AG04449 (cell line): ENCODE data around the gene NOP9.

Experiments
- CTCF ChIA-PET: fragments of 350-600 bp; formaldehyde crosslinking; extraction: SDS; loops from one replicate; lab custom pipeline; 2021; ENCODE audit warnings: antibody characterized with exemption; lab: Yijun Ruan, JAX
- POLR2A ChIA-PET: fragments of 400-600, 350-600 bp; formaldehyde crosslinking; extraction: SDS; loops from one replicate; lab custom pipeline; 2020; ENCODE audit warnings: antibody characterized with exemption, inconsistent platforms; lab: Yijun Ruan, JAX
- DNase-seq: peaks from one replicate; pipeline ENCODE4 v3.0.0-alpha.2; 2010; ENCODE audit warnings: low read depth, low spot score
- H3K4me3 ChIP-seq: 2 replicates; pipeline ENCODE4 v1.5.1; 2011; ENCODE audit warnings: low read depth, mild to moderate bottlenecking, control low read depth, low read length
- TF ChIP-seq, protein P1 (sequence below): IDR thresholded peaks from one replicate; pipeline ENCODE4 v1.5.1; 2011; ENCODE audit warnings: mild to moderate bottlenecking, moderate library complexity, low read length, control low read depth, inconsistent platforms; ENCODE audit not compliant: insufficient read depth; ENCODE audit errors: missing control alignments

Gene NOP9

DNA sequence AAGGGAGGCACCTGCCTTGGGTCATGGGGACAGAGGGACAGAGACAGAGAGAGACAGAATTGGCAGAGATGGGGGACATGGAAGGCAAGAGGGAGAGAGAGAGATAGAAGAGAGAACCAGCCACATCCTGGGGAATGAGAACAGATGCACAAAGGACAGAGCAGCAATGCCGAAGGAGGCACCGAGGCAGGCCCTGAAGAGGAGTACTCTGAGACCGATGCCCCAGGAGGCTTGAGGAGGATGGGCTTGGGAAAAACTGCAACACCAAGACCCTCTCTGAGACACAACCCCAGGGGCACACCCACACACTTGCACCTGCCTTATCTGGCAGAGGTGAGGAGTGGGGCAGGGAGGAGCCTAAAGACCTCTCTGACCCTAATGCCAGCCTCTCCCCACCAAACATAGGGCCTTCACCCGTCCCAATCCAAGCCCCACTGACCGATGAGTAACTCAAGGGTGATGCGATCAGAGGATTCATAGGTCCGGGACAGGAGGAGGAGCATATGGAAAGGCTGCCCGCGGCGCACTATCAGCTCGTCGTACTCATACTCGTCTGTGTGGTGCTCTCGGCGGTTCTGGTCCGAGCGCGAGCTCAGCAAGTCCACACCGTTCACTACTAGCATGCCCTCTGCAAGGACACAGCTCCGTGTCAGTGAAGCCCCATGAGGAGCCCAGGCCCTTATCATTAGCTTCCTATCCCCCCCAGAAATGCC is 38.2 kb upstream of the NOP9 start:
- ChIA-PET POLR2A (interaction anchor here (0.6 kb wide), 1 partner anchor 653 kb away, joined by 3 read pairs; no protein-coding TSS in a partner anchor), CTCF (interaction anchor here (0.7 to 16.0 kb wide), 3 partner anchors 9 to 47 kb away, joined by 3 to 155 read pairs (median 57); partner anchors contain the start of genes RABGGTA and TINF2)
- TF ChIP-seq, protein P1, sequence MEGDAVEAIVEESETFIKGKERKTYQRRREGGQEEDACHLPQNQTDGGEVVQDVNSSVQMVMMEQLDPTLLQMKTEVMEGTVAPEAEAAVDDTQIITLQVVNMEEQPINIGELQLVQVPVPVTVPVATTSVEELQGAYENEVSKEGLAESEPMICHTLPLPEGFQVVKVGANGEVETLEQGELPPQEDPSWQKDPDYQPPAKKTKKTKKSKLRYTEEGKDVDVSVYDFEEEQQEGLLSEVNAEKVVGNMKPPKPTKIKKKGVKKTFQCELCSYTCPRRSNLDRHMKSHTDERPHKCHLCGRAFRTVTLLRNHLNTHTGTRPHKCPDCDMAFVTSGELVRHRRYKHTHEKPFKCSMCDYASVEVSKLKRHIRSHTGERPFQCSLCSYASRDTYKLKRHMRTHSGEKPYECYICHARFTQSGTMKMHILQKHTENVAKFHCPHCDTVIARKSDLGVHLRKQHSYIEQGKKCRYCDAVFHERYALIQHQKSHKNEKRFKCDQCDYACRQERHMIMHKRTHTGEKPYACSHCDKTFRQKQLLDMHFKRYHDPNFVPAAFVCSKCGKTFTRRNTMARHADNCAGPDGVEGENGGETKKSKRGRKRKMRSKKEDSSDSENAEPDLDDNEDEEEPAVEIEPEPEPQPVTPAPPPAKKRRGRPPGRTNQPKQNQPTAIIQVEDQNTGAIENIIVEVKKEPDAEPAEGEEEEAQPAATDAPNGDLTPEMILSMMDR: no peak
- DNase-seq: no peak
- H3K4me3 ChIP-seq: no peak overlapping the region

DNA sequence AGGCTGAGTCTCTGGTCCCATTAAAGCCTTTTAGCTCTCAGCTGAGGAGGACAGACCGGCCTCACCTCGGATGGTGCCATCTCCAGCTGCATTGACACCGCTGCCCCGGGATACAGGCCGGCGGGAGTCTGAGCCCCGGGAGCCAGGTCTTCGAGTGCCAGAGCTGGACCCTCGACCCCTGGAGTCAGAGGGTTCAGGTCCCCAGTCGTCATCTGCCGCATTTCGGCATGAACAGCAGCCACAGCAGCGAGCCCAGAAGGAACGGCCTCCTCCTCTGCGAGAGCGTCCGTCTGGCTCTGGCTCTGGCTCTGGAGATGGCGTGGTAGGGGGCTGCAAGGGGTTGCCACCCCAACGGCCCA is 37.7 kb upstream of the NOP9 start:
- no peak for DNase-seq
- no peak overlapping the region for H3K4me3 ChIP-seq
- TF ChIP-seq, protein P1: no peak
- ChIA-PET POLR2A (interaction anchor here (0.6 kb wide), 1 partner anchor 653 kb away, joined by 3 read pairs; no protein-coding TSS in a partner anchor), CTCF (interaction anchor here (7.9 to 16.0 kb wide), 2 partner anchors 8 to 18 kb away, joined by 57 to 155 read pairs; partner anchors contain the start of genes RABGGTA and TINF2)

DNA sequence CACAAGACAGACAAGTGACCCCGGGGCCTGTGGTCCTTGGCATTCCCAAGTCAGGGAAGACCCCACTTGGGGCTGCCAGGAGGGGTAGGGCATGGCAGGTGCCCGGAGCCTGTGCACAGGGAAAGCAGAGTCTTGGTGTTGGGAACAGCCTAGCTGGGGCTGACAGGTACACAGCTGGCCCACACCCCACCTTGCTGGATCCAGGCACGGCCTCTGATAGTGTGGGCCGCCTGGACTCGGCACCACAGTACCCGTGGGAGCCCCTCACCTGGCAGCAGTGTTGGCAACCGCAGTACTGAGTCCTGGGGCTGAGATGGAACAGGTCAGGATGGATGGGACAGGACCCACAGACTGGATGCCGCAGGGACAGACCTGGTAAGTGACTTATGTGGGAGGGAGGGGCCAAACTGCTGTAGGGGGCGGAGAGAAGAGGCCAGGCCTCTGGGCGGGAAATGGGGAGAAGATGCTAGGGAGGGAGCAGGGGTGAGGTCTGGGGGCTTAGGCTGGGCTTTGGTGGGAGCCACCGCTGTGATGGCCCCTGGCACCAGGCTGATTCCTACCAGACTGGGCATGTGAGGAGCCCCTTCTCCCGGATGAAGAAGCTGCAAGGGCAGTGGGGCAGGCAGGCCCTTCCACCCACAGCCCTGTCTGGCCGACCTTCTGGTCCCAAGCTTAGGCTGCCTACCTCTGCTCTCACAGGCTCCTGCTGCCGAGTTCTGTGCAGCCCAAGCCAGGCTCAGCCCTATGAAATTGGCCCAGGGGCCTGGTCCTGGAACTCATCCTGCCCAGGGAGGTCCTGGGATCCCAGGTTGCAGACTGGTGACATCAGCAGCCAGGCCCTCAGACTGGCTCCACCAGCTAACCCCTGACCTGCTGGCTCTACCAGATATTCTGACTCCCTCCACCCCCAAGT is 36.6 kb upstream of the NOP9 start, which contains the start of gene TGM1:
Gene TGM1 (minus strand): TSS at position 357 of the 913 bp plus-strand sequence. CDS start 825 bp downstream, outside the sequence.
- no peak within 1 kb of the TSS for H3K4me3 ChIP-seq
- CTCF ChIA-PET: interaction anchor here (1.0 to 16.0 kb wide), 3 partner anchors 7 to 44 kb away, joined by 3 to 155 read pairs (median 57); partner anchors contain the start of genes RABGGTA and TINF2
- TF ChIP-seq, protein P1: no peak
- no peak for DNase-seq
- POLR2A ChIA-PET: no interaction called here

DNA sequence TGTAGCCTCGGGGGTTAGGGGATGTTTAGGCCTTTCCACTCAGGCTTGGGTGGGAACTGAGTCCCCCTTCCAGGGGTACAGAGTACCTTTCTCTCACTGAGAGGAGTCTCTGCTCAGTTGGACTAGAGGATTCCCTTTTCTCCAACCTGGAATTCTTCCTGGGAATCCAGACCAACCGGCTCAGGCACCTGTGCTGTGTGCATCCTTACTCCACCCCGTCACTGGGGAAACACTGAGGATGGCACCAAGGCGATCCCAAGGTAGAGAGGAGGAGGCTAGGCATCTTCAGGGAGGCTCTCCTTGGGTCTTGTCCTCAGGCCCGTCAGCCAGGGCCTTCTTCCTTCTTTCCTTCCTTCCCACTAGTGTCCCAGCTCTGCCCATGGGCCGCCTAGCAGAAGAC is 35.8 kb upstream of the NOP9 start:
- no peak for DNase-seq
- H3K4me3 ChIP-seq: no peak overlapping the region
- TF ChIP-seq, protein P1: no peak
- ChIA-PET POLR2A (no interaction called here), CTCF (interaction anchor here (1.8 to 16.0 kb wide), 3 partner anchors 6 to 44 kb away, joined by 4 to 155 read pairs (median 57); partner anchors contain the start of genes CIDEB, RABGGTA and TINF2)

DNA sequence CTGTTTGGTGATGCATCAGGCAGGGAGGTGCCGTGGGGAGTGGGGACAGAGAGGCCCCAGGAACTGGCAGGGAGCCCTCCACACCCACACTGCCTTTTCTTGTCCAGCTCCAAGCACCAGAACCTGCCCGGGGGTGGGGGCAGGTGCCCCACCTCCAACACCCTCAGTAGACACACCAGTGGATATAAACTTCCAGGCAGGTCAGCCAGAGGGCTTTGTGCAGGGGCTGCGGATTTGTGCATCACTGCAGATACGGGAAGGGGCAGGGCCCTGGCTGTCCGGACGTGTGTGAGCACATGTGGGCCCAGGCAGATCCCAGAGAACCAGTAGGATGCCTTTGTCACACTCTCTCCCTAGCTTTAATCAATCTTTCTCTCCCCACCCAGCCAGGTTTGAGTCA is 35.4 kb upstream of the NOP9 start:
- H3K4me3 ChIP-seq: no peak overlapping the region
- no peak for DNase-seq
- TF ChIP-seq, protein P1: no peak
- CTCF ChIA-PET: interaction anchor here (1.8 to 16.0 kb wide), 2 partner anchors 20 to 43 kb away, joined by 4 to 155 read pairs; partner anchors contain the start of genes CIDEB and TINF2
- POLR2A ChIA-PET: interaction anchor here (1.0 kb wide), 1 partner anchor 39 kb away, joined by 4 read pairs; no protein-coding TSS in a partner anchor
